Suprapubic skin (tissue), 4 donors: ENCODE measurements around the gene FAM186B. TPM values are rescaled to one million over a fixed set of nuclear protein-coding genes. Genes with fewer than 3 reads are reported as not detected.

ENCODE experiments used
- DNase-seq, 2 donors: peaks; one replicate each; pipeline ENCODE4 v3.0.0-alpha.2; 2019; ENCODE audit warnings: low spot score in 2 of 2
- H3K27ac ChIP-seq: fragments of 200-600 bp; sonication (generic); one replicate; pipeline ENCODE4 v1.5.1; 2019
- H3K27me3 ChIP-seq: fragments of 200-600 bp; sonication (generic); one replicate; pipeline ENCODE4 v1.5.1; 2019
- H3K36me3 ChIP-seq: fragments of 200-600 bp; sonication (generic); one replicate; pipeline ENCODE4 v1.5.1; 2019
- H3K4me1 ChIP-seq: fragments of 200-600 bp; sonication (generic); one replicate; pipeline ENCODE4 v1.5.1; 2019
- H3K4me3 ChIP-seq: fragments of 200-600 bp; sonication (generic); one replicate; pipeline ENCODE4 v1.5.1; 2019; ENCODE audit warnings: mild to moderate bottlenecking
- H3K9me3 ChIP-seq: fragments of 200-600 bp; sonication (generic); one replicate; pipeline ENCODE4 v1.5.1; 2019
- EP300 ChIP-seq: sonication (generic); formaldehyde crosslinking; IDR thresholded peaks from one replicate; pipeline ENCODE4 v1.6.1; 2017; ENCODE audit warnings: antibody characterized with exemption
- POLR2A ChIP-seq, 2 donors: fragments of 450-650 bp; IDR thresholded peaks; one replicate each; pipeline ENCODE4 v1.6.1; 2017; ENCODE audit warnings: antibody characterized with exemption in 2 of 2, mild to moderate bottlenecking in 2 of 2, moderate library complexity in 2 of 2
- POLR2AphosphoS5 ChIP-seq, 3 donors: sonication (generic); formaldehyde crosslinking; IDR thresholded peaks; one replicate each; pipeline ENCODE4 v1.6.1; 2017; ENCODE audit warnings: antibody characterized with exemption in 3 of 3
- WGBS: methylation state at CpG from one replicate; pipeline ENCODE4 v1.1.5; 2018; 5-methylcytosine and 5-hydroxymethylcytosine counted together
- total RNA-seq, 4 donors: library from RNA; depleted of rRNA; stranded (reverse); fragments of >200 nt; gene quantifications; one replicate each; pipeline ENCODE4 v1.1.0, GENCODE V29; 2016
- TF ChIP-seq, protein P1 (sequence below), 2 donors: fragments of 200-600 bp in 1 of 2; fragments of 450-650 bp in 1 of 2; sonication (generic) in 1 of 2; IDR thresholded peaks; one replicate each; pipeline ENCODE4 v1.5.1; 2016 to 2019; ENCODE audit warnings: antibody characterized with exemption in 2 of 2, mild to moderate bottlenecking in 1 of 2, moderate library complexity in 1 of 2

The FAM186B gene
- total RNA-seq, 4 donors from 2014 or later: 0.44 to 1.9 (median 1.1) TPM; not detected in 1

DNA sequence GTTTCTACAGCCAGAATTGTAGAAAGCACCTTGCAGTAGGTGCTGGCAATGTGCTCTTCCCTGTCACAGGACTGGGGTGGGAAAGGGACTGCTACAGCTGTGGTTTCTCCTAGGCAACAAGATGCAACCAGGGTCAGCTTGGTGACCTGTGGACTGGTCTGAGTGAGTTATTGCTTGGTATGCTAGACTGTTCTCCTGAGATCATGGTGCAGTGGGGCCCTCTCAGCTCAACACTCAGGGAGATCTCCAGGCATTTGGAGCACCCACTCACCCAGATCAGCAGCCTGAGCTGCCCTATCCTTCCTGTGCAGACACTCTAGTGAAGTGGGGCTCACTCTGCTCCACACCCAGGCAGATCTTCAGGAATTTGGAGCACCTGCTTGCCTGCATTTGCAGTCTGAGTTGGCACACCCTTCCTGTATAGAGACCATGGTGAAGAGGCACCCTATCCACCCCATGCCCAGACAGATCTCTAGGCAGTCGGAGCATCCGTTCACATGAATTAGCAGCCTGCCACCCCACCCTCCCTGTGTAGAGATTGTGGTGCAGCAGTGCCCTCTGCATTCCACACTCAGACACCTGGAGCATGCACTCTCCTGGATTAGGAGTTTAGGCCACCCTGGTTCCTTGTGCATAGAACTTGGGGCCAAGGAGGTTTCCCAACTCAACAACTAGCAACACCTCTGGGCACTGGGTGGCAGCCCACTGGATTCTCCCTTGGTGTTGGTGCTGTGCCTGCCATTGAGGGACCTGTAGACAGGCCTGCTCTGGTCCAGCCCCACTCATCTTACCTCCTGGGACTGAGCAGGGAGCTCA lies 3.8 kb upstream of the FAM186B start:
- H3K4me1 ChIP-seq: no peaks in the 10 kb centered on the region
- no peaks in the 10 kb centered on the region for H3K27me3 ChIP-seq
- DNase-seq: no peak
- H3K27ac ChIP-seq: no peak overlapping the region
- no peak overlapping the region for H3K4me3 ChIP-seq
- TF ChIP-seq POLR2A (IDR thresholded peaks at IDR 0.05): no peak
- TF ChIP-seq EP300: no peak
- TF ChIP-seq, protein P1, sequence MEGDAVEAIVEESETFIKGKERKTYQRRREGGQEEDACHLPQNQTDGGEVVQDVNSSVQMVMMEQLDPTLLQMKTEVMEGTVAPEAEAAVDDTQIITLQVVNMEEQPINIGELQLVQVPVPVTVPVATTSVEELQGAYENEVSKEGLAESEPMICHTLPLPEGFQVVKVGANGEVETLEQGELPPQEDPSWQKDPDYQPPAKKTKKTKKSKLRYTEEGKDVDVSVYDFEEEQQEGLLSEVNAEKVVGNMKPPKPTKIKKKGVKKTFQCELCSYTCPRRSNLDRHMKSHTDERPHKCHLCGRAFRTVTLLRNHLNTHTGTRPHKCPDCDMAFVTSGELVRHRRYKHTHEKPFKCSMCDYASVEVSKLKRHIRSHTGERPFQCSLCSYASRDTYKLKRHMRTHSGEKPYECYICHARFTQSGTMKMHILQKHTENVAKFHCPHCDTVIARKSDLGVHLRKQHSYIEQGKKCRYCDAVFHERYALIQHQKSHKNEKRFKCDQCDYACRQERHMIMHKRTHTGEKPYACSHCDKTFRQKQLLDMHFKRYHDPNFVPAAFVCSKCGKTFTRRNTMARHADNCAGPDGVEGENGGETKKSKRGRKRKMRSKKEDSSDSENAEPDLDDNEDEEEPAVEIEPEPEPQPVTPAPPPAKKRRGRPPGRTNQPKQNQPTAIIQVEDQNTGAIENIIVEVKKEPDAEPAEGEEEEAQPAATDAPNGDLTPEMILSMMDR (IDR thresholded peaks at IDR 0.05): no peak
- TF ChIP-seq POLR2AphosphoS5 (IDR thresholded peaks at IDR 0.05): no peak
- WGBS: no CpG with 5 or more reads among the region's 2 CpGs
- H3K36me3 ChIP-seq: no peaks in the 10 kb centered on the region
- H3K9me3 ChIP-seq: no peaks in the 10 kb centered on the region

DNA sequence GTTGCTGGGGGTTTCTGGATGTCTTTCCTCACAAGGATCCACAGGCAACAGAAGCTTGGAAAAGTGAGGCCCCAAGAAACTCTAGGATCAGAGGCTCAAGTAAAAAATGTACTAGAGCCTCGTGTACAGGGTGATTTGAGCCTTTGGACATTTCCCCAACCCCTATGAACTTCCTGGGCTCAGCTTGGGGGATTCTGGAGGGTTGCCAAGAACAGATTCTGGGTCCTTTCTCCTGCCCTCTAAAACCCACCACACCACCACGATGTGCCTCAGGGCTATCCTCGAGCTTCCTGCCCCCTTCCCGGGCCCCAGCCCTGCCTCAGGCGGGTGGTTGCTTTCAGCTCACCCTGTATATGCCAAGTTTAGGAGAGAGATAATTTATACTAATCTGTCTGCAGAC lies 583 bp downstream of the FAM186B start:
- H3K4me1 ChIP-seq: no peaks in the 10 kb centered on the region
- peaks cover 3% of the 10 kb centered on the region for H3K36me3 ChIP-seq
- no peak for TF ChIP-seq POLR2A (IDR thresholded peaks at IDR 0.05)
- TF ChIP-seq POLR2AphosphoS5 (IDR thresholded peaks at IDR 0.05): no peak
- no peak for TF ChIP-seq EP300
- TF ChIP-seq, protein P1 (IDR thresholded peaks at IDR 0.05): no peak
- WGBS: 67% methylated on average over 5 of the region's 5 CpGs
- H3K4me3 ChIP-seq: no peak overlapping the region
- DNase-seq: no peak
- no peaks in the 10 kb centered on the region for H3K9me3 ChIP-seq
- H3K27me3 ChIP-seq: no peaks in the 10 kb centered on the region
- no peak overlapping the region for H3K27ac ChIP-seq

DNA sequence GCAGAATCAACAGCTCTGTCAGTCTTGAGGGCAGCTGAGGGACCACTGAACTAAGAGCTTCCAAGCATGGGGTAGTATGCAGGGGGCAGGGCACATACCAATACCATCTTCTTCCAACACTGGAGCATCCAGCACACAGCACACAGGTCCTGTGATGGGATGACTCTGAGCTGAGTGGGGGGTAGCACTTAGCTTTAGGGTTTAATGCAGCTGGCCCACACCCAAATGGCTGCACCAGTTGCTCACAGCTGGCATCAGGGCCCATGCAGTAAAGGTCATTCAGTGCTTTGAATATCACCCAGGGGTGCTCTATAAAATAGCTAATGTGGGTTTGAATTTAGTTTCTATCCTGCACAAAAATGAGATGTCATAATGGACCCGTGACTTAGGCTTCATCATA lies 1.7 kb downstream of the FAM186B start:
- H3K4me3 ChIP-seq: no peak overlapping the region
- DNase-seq: no peak
- no peaks in the 10 kb centered on the region for H3K27me3 ChIP-seq
- H3K27ac ChIP-seq: no peak overlapping the region
- no peaks in the 10 kb centered on the region for H3K4me1 ChIP-seq
- H3K9me3 ChIP-seq: no peaks in the 10 kb centered on the region
- TF ChIP-seq, protein P1 (IDR thresholded peaks at IDR 0.05): no peak
- TF ChIP-seq EP300: no peak
- no peak for TF ChIP-seq POLR2A (IDR thresholded peaks at IDR 0.05)
- no peak for TF ChIP-seq POLR2AphosphoS5 (IDR thresholded peaks at IDR 0.05)
- peaks cover 3% of the 10 kb centered on the region for H3K36me3 ChIP-seq
- 100% methylated on average over 1 of the region's 1 CpG for WGBS

DNA sequence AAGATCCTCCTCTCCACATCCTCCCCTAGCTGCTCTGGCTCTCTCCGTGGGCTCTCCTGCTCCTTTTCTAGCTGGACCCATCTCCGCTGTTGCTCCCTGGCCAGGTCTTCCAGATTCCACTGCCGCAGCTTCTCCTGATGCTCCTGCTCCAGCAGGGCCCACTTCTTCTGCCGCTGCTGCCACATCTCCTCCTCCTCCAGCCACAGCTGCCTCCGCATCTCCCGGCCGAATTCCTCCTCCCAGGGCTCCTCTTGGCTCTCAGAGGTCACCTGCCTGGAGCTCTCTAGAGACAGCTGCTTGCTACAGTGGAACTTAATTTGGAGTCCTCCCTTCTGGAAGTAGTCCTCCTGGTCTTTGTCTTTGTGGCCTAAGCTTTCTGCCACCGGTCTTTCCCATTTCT lies 5.5 kb downstream of the FAM186B start:
- TF ChIP-seq EP300 (no peak), POLR2A (IDR thresholded peaks at IDR 0.05) (no peak)
- TF ChIP-seq, protein P1 (IDR thresholded peaks at IDR 0.05): no peak
- WGBS: 97% methylated on average over 8 of the region's 8 CpGs

DNA sequence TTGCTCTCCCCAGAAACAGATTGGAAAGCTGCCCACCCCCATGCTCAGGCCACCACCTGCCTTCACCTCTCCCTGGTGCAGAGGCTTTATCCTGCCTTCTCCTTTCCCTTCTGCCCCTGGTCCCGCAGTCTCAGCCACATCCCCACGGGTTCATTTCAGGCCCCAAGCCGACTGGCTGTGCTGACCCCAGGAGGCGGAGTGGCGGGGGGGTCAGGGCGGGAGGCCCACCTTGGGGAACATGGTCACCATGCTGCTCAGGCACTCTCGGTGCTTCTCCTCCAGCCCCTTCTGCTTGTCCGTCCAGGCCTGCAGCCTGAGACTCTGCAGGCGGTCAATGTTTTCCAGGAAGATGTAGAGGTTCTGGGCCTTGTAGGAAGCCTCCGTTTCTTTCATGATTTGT lies 6.9 kb downstream of the FAM186B start:
- TF ChIP-seq POLR2AphosphoS5 (IDR thresholded peaks at IDR 0.05) (no peak), EP300 (no peak), POLR2A (IDR thresholded peaks at IDR 0.05) (no peak)
- TF ChIP-seq, protein P1 (IDR thresholded peaks at IDR 0.05): no peak
- Histone ChIP-seq H3K36me3 (peaks cover 3% of the 10 kb centered on the region), H3K27me3 (no peaks in the 10 kb centered on the region), H3K9me3 (no peaks in the 10 kb centered on the region), H3K27ac (no peak overlapping the region), H3K4me3 (no peak overlapping the region), H3K4me1 (no peaks in the 10 kb centered on the region)
- no peak for DNase-seq
- WGBS: 93% methylated on average over 10 of the region's 10 CpGs

More for the DNA sequence above, 5.5 kb downstream of the FAM186B start:
- Histone ChIP-seq H3K36me3 (peaks cover 3% of the 10 kb centered on the region), H3K27ac (no peak overlapping the region), H3K9me3 (no peaks in the 10 kb centered on the region), H3K4me1 (no peaks in the 10 kb centered on the region), H3K27me3 (no peaks in the 10 kb centered on the region), H3K4me3 (no peak overlapping the region)
- DNase-seq: no peak
